ENCODE data around the gene ABCF2.

The ABCF2 gene

DNA sequence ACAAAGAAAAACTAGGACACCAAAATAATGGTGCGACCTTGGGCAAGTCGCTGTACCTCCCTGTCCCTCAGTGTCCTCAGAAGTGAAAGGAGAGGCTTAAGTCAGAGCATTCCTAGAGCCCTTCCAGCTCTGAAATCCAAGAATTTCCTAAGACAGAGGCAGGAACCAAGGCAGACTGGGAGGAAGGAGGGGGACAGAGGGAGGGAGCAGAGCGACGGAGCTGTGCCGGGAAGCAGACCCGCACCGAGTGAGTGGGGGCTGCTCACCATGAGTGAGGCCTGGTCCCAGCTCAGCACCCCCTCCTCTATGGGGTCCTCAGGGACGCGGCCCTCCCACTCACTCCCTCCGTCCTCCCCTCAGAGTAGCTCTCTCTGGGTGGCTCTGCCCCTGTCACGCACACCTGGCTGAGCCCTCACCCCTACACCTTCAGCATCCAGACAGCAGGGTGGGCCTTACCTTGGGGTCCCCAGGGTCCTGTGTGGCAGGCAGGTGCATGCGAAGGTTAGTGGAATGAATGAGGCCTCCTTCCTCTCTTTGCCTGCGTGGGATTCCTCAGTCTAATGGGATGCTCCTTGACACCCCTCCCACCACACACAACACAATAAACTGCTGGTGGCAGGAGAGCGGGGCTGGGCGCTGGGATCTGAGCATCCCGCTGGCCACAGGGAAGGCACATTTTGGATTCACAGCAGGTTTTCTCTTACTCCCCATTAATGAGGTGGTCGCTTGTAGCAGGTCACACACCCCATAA, 26.1 kb upstream of the ABCF2 start:
- no peak for DNase-seq (ENCODE audit: low read depth)

DNA sequence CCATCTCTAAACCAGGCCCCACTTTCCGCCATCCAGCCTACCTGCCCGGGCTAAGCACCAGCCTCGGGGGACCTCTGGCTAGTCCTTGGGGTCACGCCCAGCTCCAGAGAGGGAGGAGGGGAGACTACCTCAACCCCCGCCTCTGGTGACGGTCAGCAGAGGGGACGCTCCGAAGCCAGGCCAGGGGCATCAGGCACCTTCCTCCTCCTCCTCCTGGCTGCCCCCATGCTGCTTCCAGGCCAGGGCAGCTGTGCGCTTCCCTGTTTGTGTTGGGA, 25.5 kb upstream of the ABCF2 start:
- no peak for DNase-seq (ENCODE audit: low read depth)

DNA sequence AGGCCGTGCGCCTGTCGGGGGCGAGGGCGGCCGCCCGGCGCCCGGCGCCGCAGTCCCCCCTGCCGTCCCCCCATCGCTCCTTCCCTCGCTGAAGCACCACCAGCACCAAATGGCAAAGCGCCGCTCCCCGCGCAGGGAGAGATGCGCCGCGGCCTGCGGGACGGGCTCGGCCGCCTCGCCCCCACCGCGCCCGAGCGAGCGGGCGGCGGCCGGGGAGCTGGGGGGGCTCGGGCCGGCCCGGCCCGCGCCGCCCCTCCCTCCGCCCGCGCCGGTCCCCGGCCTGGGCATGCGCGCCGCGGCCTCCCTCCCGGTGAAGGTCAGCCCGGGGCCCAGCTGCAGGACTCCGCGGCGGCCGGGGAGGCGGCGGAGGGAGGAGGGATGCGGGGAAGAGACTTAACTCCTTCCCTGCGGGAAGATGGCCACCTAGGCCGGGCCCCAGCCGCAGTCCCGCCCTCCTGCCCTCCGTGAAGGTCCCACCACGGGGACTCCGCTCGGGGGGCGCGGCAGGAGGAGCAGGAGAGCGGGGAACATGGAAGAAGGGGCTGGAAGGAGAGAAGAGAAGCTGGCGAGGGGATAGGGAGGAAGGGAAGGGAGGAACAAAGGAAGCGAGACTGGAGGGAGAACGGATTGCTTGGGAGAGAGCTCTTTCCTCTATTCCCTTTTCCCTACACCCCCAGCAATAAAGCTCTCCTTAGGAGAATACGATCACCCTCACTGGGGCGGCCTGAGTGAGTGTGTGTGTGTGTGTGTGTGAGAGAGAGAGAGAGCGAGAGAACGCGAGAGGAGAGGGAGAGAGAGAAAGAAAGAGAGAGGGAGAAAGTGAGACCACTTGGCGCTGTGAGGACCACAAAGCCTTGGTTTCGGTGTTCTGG, 24.9 kb upstream of the ABCF2 start:
- peak; percentile 52 for DNase-seq (ENCODE audit: low read depth)

DNA sequence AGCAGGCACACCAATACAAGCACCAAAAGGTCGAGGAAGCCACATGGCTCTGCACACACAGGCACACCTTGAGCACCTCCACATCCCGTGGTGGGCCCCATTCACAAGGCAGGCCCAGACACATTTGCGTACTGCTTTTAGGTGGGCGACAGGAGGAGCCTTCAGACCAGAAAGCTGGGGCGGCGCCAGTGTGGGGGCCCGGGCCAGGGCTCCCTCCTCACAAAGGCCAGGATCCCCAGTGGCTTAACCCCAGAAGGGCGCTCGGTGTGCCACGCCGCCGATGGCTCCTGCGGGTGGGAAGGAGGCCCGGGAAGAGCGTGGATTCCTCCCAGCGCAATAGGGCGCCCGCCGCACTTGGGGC, 24.3 kb upstream of the ABCF2 start:
- no peak for DNase-seq (ENCODE audit: low read depth)

DNA sequence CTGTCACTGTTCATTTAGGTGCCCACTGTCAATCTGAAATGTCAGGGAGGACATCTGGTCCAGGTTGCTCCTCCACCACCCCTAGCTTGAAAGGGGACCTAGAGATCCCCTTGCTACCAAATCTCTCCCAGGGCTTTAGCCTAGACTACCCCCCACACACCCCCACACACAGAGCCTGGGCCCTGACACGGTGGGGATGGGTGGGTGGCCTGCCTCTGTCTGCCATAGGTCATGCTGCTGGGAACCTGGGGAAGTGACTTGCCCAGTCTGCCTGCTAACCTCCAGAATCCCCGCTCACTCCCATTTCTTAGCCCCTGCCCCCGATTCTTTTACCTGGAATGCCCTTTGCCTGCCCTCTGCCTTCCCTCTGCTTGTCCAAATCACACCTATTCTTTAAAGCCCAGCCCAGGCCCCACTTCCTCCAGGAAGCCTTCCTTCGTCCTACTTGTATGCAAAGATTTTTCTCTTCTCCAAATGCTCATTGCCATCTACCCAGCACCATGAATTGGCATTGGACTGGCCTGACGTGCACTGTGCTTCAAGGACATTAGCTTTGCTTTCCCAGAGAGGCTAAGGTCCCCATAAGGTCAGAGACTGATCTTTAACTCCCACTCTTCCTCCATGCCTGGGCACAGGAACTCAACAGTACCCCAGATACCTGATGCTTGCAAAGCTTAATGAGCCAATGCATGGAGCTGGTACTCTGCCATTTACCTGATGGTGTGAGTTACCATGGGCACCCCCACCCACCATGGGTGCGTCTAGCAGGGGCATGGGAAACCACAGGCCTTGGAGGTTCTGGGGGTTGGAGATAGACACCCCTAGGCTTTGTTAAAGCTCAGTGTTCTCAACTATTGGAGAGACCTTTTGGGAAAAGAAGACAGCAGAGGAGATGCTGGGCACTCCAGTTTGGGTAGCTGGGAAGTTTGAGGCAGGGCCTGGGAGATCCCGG, 23.5 kb upstream of the ABCF2 start:
- no peak for DNase-seq (ENCODE audit: low read depth)

DNA sequence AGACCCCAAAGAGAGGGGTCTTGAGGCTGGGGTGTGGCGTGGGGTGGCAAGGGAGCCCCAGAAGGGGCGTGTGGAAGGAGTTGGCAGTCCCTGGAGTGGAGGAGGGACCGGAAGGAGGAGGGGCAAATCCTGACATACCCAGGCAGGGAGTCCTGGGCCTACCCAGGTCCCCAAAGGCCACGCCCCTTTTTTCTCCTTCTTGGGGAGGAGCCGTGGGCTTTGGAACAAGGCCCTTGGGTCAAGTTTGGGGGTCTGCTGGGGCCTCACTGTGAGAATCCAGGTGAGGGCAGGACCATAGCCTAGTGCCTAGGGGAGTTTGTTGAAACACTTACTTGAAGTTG, 22.7 kb upstream of the ABCF2 start:
- DNase-seq (ENCODE audit: low read depth) = no peak

DNA sequence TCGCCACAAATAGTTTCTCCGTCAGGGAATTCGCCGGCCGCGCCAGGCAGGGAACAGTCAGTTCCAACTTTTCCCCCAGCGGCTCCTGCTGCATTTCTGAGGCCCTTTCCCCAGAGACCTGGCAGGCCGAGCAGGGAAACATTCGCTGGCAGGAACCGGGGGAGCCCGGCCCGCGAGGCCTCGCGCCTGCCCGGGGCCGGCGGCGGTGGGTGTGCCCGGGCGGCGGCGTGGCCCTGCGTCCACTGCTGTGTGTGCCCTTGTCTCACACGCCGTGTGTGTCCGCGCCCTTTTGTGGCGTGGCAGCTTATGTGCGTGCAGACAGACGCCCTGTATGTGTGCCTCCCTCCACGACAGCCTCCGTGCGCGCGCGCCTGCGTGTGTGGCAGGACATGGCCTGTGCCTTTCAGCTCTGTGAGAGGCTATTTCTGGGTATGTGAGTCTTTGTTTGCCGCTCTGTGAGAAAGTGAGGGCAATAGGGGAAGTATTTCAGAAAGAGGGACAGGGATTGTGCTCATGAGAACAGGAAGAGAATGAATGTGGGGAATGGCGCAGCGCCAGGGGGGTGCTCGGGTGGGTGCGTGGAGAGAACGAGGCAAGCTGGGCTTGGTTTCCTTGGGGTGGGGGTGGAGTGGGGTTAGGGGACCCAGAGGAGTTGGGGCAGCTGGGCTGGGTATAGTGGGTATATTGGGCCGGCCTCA, 22.2 kb upstream of the ABCF2 start:
- peak; percentile 36 for DNase-seq (ENCODE audit: low read depth)

DNA sequence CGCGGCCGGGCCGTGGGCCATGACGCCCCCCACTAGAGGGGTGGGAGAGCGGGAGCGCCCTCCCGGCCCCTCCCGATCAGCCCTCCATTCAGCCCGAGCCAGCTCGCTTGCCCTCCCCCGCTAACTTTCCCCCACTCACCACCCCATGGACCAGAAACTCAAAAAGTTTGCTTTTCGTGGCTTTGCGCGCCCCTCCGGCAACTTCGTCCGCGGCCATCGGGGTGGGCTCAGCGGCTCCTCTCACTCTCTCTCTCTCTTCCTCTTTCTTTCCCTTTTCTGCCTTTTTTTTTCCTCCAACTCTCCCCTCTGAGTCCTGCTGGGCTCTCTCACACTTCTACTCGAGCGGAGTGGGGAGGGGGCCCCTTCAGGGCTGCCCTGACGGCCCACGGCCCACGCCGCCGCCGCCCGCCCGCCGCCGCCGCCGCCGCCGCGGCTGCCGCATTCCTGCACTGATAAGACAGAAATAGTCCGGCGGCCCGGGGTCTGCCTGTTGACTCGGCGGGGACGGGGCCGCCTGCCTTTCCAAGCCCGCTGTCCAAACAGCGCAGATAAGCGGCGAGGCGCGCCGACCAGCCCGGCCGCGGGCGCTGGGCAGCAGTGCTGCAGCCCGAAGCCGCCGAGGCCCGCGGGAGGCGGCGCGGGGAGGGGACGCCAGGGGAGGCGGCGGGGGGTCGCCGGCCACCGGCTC, 21.5 kb upstream of the ABCF2 start, which contains the start of gene SMARCD3:
SMARCD3 (minus strand) TSS at position 349 of the 688 bp plus-strand sequence; CDS start at position 217, 132 bp downstream.
- DNase-seq (ENCODE audit: low read depth) = peak; percentile 32

DNA sequence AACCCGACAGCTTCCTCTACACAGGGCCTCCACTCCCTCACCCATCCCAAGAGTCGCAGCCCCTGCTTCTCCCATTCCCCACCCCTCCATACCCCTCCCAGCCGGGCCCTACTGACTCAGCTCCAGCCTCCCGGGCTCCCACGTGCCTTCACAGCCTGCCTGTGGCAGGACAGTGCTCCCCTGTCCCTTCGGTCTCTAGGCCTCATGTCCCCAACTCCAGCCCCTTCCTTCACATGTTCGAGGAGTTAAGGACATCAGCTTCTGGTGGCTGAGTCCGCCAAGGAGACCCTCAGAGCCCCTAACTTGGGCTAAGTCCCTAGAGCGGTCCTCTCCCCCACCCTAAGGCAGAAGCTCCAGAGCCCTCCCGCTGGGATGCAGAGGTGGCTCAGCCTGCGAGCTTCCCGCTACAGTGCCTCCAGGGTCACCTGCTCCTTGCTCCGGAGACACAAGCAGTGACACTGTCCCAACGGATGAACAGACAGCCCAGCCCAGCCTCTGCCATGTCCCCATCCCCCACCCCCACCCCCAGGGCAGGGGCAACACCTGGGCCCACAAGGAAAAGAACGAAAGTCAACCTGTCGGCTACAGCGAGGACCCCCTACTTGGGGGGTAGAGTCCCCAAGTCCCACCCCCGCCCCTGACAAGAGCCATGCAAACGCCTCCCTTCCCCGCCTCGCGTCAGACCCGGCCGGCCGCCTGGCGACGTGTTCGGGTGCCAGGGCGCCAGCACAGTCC, 20.8 kb upstream of the ABCF2 start:
- no peak for DNase-seq (ENCODE audit: low read depth)

DNA sequence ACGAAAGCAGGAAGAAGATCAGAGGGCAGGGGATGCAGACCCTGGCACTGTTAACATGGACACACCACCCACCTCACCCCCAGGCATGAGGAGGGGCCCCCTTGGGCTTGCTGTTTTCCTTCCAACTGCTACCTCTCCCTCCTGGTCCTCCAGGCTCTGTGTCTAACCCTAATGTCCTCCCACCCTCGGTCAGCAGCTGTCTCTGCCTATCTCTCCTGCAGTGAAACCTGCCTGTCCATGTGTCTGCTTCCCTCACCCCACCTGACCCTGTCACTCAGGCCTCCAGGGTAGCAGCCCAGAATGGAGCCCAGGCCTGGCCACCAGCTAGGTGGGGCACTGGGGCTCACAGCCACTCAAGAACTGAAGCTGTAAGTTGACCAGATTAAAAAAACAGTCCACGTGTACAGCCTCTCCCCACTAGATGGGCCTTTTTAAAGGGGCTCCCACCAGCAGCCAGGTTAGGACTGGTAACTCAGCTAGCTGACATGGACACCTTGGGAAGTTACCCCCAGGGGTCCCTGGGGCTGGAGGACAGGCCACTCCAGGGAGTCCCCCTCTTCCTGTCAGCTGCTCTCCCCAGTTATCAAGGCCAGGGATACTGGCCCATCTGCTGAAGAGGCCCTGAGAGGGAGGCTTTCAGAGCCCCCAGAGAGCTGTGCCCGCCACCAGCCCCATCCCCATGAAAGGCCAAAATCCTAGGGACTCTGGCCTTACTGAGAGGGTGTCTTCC, 20.0 kb upstream of the ABCF2 start:
- no peak for DNase-seq (ENCODE audit: low read depth)

DNA sequence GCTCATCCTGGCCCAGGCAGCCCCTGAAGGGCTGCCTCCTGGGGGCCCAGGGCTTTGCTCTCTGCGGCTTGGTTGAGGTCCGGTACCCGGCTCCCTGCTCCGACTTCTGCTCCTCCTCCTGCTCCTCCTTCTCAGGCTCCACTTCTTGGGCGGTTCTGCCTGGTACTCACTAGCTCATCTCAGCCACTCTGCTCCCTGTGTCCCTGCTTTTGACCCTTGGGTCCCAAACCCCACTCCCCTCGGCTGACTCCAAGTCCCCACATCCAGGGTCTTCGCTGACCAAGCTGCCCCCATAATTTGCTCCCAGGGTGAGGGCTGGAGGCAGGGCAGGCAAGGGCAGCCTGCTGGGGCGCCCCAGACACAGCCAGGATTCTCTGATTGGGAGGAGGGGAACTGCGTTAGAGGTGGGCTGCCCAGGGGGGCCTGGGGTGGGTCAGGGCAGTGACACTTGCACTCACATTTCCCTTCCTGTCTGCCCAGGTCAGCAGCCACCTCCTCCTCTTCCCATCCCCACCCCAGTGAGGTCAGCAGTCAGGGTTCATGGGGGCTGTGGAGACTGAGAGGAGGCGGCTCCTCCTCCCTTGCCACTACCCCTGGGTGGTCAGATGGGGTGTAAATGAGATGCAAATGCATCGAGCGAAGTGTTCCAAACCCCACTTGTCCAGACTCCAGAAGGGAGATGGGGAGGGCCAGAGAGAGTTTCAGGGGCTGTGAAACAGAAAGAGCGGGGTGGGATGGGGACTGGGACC, 19.3 kb upstream of the ABCF2 start:
- no peak for DNase-seq (ENCODE audit: low read depth)

DNA sequence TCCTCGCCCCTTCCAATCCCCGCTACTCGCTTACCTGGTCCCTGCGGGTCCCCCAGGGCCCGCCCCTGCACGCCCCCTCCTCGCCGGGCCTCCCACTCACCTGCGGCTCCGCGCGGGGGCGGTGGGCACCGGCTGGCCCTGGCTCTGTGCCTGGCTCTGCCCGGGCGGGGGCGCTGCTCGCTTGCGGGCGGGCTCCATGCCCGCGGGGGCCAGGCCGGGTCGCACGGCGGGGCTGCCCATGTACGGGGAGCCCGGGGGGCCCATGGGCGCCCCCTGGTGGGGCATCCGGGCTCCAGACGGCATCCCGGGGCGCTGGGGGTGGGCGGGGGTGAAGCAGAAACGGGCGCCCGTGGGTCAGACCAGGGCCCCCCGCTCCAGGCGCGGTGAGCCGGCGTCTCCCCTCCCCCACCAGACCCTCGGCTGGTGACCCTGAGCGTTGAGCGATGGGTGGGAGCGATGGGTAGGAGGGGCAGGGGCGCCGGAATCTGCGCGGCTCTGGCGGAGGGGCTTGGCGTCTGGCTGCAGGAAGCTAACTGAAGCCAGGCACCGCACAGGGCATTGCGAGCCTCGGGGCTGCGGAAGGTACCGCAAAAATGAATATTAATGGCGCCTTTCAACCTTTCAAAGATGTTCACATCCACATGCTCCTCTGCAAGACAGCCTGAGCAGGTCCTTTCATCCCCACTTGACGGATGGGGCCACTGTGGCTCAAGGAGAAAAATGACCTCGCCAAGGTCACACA, 18.5 kb upstream of the ABCF2 start:
- no peak for DNase-seq (ENCODE audit: low read depth)

DNA sequence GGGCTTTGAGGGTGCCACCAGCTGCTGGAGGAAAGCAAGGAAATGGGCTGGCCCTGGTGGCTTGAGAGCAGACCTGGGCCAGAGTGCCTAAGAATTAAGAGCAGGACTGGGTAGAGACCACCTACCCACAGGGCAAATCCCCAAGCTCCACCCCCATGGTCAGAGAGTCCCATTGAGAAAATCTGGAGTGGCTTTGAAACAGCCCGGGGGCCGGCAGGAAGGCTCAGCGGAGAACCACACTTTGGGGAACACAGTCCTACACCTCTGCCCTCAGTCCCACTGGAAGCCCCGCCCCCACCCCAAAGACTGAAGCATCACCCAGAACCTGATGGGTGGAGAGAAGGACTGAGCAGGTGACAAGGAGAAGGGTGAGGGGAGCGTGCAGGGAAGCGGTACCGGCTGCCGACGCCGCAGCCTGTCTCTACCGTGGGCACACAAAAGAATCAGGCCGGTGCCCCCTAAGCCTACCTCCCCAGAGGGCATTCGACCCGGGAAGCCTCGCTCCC, 17.9 kb upstream of the ABCF2 start:
- DNase-seq (ENCODE audit: low read depth) = no peak

DNA sequence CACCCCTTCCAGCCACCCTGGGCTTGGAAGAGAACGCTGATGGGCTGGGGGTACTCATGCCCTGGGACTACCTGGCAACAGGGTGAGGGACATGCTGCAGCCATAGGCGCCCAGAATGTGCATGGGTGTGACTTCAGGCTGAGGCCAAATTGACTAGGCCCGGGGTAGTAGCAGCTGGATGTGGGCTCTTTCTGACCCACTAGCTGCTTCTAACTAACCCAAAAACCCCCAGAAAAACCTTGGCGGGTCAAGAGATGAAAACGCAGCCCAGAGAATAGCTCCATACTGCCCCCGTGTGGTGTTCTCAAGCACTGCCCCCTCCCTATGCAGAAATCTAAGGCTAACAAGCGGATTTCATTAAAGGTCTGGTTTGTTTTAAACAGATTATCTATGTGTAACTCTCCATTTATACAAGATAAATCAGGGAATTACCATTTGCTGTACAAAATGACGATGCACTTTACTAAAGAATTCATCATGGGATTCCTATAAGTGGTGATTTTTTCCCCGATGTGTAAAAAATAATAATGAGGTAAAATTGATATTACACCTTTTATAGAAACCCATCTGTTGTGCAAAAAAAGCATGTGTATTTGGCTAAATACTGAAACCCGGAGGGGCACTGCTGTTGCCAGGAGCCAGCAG, 17.3 kb upstream of the ABCF2 start:
- DNase-seq (ENCODE audit: low read depth) = peak; percentile 27

DNA sequence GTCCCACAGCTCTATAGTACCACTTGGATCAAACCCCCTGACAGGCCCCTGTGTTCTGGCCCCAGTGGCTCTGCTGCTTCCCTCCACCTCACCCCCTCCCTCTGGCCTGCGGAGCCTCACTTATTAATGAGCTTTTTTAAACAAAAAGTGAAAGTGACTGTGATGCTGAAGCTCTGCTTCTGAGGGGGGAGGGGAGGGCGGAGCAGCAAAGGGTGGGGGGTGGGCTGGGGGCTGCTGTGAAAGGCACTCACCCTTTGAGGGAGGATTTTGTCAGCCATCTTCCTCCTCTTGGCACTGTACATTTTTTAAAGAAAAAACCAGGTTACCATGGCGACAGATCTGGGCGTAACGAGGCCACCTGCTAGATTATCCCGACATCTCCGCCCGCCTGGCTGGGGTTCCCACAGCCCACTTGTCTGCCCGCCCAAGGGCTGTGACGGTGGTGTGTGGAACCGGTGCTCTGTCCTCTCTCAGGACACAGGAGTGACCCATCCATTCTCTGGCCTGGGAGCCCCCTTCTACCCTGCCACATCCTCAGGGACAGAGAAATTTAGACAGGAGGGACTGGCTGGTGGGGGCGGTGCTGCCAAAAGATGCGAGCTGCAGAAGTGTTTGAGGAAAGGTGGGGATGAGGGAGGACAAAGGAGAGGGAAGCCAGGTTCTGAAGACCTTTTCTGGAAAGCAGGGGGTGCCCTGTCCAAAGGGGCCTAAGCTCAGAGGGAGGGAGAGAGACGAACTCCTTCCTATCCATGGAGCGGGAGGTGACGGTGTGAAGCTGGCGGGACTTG, 16.6 kb upstream of the ABCF2 start:
- no peak for DNase-seq (ENCODE audit: low read depth)

DNA sequence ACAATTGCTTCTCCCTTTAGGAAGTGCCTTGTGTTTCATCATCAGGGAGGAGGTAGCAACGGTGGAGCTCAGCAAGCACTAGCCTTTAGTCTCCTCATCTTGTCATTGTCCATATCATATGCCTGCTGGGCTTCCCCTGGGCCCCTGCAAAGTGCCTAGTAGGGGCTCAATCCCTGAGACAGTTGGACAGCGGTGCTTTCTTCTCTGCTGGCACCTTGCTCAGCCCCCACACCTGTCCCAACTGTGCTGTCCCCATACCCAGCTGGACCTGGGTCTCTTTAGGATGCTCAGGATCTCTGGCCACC, 16.0 kb upstream of the ABCF2 start:
- no peak for DNase-seq (ENCODE audit: low read depth)

All from stromal cell of bone marrow (primary cell).